ENCODE measurements around the gene NR3C1.

- TF ChIP-seq CTCF (optimal IDR thresholded peaks at IDR 0.05 in 1 of 3, IDR thresholded peaks at IDR 0.05 in 1 of 3, conservative IDR thresholded peaks at IDR 0.05 in 1 of 3; ENCODE audit: extremely low read depth in 1 of 3, insufficient read depth in 2 of 3, low read length in 3 of 3) (no peak), EZH2 (IDR thresholded peaks at IDR 0.05; ENCODE audit: low read length) (no peak)
Observed at GRCh38 chr5:143442385-143442784, 38.9 kb upstream of the NR3C1 start.

All from keratinocyte (primary cell).